M059J (cell line): ENCODE results near the gene DMBT1. TPM values are rescaled to one million over a fixed set of nuclear protein-coding genes. Genes with fewer than 3 reads are reported as not detected.
"Not testable (repeated sequence)": the region's sequence is repeated elsewhere in the genome, so short reads cannot be mapped to it uniquely, and the experiment has no call there.

Source experiments
- DNase-seq: peaks from one replicate; pipeline ENCODE4 v3.0.0-alpha.2; 2012; ENCODE audit warnings: low read depth
- total RNA-seq: library from RNA; depleted of rRNA; stranded (reverse); fragments of >200 nt; shearing (Covaris generic); gene quantifications from 2 replicates; pipeline ENCODE4 v1.2.3, GENCODE V29; 2014

DMBT1 gene
- total RNA-seq, 1 experiment from 2014 or later: 0.52 TPM

- no peak for DNase-seq
These were observed 16.8 kb downstream of the DMBT1 start for GRCh38 chr10:122577311-122577885.

DNA sequence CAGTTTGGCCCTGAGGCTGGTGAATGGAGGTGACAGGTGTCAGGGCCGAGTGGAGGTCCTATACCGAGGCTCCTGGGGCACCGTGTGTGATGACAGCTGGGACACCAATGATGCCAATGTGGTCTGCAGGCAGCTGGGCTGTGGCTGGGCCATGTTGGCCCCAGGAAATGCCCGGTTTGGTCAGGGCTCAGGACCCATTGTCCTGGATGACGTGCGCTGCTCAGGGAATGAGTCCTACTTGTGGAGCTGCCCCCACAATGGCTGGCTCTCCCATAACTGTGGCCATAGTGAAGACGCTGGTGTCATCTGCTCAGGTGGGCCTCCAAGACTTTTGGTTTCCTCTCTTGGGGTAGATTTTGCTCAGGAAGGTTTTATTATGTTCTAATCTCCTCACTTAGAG, 25.5 kb downstream of the DMBT1 start:
- DNase-seq: not testable (repeated sequence)

- peak; percentile 15 for DNase-seq
These were observed 26.7 kb downstream of the DMBT1 start for GRCh38 chr10:122587098-122587760.

- DNase-seq: no peak
These were observed 27.8 kb downstream of the DMBT1 start for GRCh38 chr10:122588381-122588780.

DNA sequence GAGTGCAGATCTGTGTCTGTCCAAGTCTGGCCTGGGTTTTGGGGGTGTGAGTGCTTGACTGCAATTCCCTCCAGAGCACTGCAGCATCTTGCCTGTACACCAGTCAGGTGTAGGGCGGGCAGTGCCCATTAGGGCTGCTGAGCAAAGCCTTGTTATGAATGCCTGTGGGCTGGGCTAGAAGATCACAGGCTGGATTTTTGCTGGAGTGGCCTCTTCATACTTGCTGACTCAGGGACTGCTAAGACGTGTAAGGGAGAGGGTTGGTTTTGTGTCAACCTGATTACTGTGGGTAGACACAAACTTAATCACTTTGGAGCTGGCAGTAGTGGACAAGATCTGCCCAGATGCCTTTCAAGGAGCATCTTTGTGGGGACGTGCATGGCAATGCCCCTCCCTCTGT, 29.6 kb downstream of the DMBT1 start:
- peak; percentile 52 for DNase-seq

DNA sequence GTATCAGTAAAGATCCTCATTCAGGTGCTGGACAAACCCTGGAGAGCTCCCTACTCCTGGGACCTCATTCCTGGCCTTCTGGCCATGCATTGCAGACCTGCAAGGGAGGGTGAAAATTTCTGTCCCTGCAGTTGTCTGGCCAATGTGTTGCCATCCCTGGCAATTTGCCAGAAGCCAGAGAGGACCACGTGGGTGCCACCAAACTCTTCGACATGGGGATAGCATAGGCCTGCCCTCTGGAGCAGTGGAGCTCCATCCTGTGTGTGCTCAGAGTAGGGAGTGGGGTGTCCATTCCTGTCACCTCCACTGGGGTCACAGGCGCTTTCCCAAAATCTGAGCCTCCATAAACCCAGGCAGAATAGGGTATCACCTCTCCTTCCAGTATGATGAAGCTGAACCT, 31.2 kb downstream of the DMBT1 start:
- no peak for DNase-seq

DNA sequence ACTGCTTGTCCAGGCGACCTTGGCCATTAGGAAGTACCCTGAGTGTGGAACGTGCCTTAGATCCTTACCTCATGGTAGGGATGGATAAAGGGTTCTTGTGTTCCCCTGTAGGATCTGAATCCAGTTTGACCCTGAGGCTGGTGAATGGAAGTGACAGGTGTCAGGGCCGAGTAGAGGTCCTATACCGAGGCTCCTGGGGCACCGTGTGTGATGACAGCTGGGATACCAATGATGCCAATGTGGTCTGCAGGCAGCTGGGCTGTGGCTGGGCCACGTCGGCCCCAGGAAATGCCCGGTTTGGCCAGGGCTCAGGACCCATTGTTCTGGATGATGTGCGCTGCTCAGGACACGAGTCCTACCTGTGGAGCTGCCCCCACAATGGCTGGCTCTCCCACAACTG, 31.6 kb downstream of the DMBT1 start:
- no peak for DNase-seq

GRCh38 chr10:122617476-122618270, 57.1 kb downstream of the DMBT1 start:
- DNase-seq: no peak

GRCh38 chr10:122618461-122619165, 58.1 kb downstream of the DMBT1 start:
- peak; percentile 31 for DNase-seq

- DNase-seq: not testable (repeated sequence)
These were observed 60.4 kb downstream of the DMBT1 start for GRCh38 chr10:122620961-122621360.

GRCh38 chr10:122624546-122624945, 64.0 kb downstream of the DMBT1 start:
- no peak for DNase-seq

GRCh38 chr10:122630526-122630925, 70.0 kb downstream of the DMBT1 start:
- no peak for DNase-seq

DNA sequence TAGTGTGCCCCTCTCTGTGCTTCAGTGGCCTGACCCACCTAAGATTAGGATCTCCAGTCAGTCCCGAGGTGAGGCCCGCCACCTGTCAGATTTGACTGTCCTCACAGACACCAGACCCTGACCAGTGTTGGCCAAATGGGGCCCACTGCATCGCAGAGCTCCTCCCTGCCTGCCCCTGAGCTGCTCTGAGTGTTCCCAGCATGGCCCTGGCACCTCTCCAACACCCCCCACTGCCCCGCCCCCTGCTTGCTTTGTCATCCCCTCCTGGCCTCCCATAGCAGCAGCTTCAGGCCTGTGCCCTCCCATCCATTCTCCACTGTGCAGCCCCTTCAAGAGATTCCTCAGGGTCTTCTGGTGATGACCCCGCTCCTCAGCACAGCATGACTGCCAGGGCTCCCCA, 71.5 kb downstream of the DMBT1 start:
- DNase-seq: no peak

- no peak for DNase-seq
These were observed 72.0 kb downstream of the DMBT1 start for GRCh38 chr10:122632576-122632975.

DNA sequence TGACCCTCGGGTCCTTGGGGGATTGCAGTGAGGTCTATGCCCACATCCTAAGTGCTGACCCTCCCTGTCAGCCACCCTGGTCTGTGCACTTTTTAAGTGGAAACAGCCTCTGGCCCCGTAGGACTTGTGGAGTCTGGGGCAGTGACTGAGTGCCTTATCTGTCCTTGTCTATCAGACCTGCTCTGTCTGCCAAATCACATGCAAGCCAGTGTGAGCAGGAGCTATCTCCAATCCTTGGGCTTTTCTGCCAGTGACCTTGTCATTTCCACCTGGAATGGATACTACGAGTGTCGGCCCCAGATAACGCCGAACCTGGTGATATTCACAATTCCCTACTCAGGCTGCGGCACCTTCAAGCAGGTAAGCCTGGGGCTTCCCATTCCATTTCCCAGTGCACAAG, 76.4 kb downstream of the DMBT1 start:
- no peak for DNase-seq

- no peak for DNase-seq
These were observed 76.8 kb downstream of the DMBT1 start for GRCh38 chr10:122637376-122637775.

GRCh38 chr10:122638106-122638505, 77.6 kb downstream of the DMBT1 start:
- DNase-seq: no peak

DNA sequence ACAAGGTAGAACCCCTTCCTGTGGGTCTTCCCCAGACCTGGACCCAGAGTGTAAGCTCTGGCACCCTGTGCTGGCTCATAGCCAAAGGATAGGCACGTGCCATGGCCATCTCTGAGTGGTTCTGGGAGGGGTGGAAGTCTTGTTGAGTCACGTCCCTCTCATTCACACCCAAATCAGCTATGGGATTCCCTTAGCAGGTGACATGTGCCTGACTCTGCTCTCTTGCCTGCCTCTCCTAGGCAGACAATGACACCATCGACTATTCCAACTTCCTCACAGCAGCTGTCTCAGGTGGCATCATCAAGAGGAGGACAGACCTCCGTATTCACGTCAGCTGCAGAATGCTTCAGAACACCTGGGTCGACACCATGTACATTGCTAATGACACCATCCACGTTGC, 79.2 kb downstream of the DMBT1 start:
- DNase-seq: no peak

GRCh38 chr10:122640921-122641320, 80.4 kb downstream of the DMBT1 start:
- DNase-seq: no peak

DNA sequence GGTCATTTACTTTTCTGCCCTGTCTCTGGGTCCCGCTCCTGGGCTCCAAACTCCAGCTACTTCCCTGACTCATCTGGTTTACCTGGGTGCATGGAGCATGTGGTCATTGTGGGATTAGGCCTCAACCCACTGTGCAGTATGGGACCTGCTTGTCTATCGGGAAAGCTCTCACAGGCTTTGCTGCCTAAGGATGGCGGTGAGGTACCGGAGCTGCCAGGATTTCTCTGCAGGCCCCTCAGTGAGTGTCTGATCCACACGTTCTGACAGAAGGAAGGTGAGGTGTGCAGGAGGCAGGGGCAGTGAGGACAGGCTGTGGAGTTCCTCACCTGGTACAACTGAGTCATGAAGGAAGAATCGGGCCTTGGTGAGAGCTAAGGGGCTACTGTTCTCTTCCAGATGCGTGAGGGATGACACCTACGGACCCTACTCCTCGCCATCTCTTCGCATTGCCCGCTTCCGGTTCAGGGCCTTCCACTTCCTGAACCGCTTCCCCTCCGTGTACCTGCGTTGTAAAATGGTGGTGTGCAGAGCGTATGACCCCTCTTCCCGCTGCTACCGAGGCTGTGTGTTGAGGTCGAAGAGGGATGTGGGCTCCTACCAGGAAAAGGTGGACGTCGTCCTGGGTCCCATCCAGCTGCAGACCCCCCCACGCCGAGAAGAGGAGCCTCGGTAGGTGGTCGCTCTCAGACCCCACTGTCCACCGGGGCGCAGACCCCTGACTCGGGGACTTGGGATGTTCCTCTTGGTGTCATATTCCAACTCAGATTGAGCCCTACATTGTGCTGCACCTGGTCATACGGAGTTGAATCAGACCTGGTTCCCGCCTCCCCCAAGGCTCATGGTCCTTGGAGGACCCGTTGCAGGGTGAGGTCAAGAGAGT, 82.4 kb downstream of the DMBT1 start:
- DNase-seq: no peak

GRCh38 chr10:122643931-122644534, 83.5 kb downstream of the DMBT1 start:
- DNase-seq: no peak
